ENCODE results near the gene HMCN1. TPM values are rescaled to one million over a fixed set of nuclear protein-coding genes. Genes with fewer than 3 reads are reported as not detected.

HMCN1 gene
- total RNA-seq, 1 donor from 2014 or later = 109 TPM

DNA sequence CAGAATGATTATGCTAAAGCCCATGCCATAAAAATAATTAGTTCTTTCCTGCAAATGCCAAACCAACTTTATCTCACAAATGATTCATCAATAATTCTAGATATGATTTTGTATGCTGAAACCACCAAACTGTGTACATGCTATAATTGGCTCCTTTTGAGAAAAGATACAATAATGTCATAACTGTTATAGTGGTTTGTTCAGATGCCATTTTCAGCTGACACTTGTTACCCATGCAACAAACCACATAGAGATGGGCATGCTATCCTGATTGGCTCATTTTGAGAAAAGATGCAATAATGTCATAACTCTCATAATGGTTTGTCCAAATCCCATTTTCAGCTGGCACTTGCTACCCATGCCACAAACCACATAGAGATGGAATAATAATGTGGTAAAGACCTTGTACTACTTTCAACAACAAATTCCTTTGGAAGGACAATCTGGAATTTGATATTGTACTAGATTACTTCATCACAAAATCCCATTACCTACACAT is 357.1 kb downstream of the HMCN1 start:
- no peak for DNase-seq

DNA sequence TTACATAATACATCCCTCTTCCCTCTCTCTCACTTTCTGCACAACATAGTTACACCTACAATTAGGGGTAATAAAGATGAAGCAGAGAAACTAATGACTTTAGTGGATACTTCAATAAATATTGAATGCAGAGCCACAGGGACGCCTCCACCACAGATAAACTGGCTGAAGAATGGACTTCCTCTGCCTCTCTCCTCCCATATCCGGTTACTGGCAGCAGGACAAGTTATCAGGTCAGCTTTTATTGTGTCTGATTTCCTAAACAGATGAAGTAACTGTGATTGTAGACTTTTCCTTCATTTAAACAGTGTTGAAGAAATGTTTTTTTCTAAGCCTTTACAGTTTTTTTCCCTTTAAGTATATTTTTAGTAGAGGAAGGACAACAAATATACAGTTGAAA is 359.2 kb downstream of the HMCN1 start:
- DNase-seq = no peak

DNA sequence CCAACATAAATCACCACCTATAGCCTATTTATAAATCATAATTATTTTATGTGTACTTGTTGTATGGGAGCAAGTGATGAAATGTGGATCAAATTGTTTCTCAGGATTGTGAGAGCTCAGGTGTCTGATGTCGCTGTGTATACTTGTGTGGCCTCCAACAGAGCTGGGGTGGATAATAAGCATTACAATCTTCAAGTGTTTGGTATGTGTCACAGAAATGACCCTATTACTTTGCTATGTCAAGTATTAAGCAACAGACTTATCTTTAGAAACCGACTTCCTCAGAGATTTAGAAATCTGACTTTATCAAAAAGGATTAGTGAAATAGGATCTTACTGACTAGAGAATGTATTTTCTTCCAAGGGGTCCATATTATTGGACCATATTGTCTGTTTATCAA is 360.0 kb downstream of the HMCN1 start:
- DNase-seq = no peak

- peak; percentile 19 for DNase-seq
Observed at GRCh38 chr1:186099336-186100104, 365.3 kb downstream of the HMCN1 start.

DNA sequence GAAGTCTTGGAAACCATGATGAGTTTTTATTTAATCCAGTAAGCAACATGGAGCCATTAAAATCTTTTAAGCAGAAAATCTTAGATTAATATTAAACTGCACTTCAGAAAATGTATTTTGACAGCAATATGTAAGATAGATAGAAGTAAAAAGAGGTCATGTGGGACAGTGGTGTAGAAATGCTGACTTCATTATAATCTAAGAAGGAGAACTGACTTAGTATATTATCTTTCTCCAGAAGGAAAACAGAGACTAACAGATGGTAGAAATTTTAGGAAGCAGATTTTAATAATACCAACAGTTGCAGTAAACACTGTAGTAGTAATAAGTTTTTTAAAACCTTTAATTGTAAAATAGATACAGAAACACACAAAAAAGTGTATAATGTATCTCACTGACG is 367.9 kb downstream of the HMCN1 start:
- DNase-seq = no peak

DNA sequence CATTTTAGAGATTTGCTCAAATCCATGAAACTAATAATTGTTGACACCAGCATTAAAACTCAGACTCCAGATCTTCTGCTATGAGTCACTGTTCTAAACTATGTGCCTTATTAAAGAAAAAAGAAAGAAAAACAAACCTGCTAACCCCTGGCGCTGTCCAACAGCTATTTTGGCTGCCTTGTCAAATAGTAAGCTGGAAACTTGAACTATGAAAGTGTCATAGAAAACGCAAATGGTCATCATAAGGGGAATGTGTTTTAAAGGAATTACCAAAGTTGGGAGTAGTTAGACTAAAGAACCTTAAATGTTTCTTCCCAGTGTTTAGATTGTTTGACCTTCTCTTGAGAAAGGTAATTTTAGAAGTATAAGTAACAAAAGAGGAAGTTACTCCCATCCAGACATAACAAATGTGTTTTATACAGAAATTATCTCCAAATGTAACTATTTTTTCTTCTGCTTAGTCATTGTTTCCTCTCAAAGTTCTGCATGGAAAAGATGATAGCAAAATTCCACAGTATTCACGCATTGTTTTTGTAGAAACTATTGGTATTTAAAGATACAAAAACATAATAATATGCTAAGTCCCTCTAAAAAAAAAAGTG is 368.5 kb downstream of the HMCN1 start:
- DNase-seq = no peak

- DNase-seq = no peak
Observed at GRCh38 chr1:186104459-186104858, 370.3 kb downstream of the HMCN1 start.

- DNase-seq = no peak
Observed at GRCh38 chr1:186112280-186112679, 378.1 kb downstream of the HMCN1 start.

DNA sequence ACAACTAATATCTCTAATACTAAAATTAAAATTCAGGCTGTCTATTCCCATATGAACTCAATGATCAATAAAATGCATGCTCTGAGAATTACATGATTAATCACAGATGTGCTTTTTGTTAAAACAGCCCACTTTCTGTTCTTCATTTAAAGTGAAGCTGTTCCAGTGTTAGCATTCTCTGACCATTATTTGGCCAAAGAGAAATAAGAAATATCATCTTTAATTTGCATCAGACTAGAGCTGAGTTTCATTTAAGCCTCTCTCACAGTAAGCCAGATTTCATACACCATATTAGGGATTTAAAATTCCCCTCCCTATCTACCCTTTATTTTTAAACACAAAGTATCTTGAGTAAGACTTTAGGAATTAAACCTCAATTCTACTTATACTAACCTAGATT is 379.3 kb downstream of the HMCN1 start:
- peak; percentile 1 for DNase-seq

- no peak for DNase-seq
Observed at GRCh38 chr1:186118724-186119123, 384.5 kb downstream of the HMCN1 start.

- no peak for DNase-seq
Observed at GRCh38 chr1:186122837-186123236, 388.6 kb downstream of the HMCN1 start.

GRCh38 chr1:186125035-186125434 is 390.8 kb downstream of the HMCN1 start:
- no peak for DNase-seq

GRCh38 chr1:186125511-186125910 is 391.3 kb downstream of the HMCN1 start:
- DNase-seq = no peak

- no peak for DNase-seq
Observed at GRCh38 chr1:186129758-186130157, 395.6 kb downstream of the HMCN1 start.

DNA sequence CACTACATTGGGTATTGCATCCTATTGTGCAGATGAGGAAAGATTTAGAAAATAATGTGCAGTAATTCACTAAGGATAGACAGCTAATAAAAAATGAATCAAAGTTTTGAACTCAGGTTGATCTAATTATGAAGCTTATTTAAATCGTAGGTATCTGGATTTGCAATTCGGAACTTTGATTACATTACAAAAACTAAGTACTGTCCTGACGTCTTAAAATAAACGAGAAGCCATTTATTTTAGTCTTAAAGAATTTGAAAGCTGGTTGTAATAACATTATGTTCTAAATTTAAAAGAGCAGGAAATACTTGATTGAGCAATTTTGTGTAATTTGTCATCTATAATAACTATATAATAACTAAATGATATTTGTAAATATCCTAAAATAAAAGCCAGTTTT is 404.9 kb downstream of the HMCN1 start:
- no peak for DNase-seq

GRCh38 chr1:186139701-186140100 is 405.5 kb downstream of the HMCN1 start:
- DNase-seq = no peak

DNA sequence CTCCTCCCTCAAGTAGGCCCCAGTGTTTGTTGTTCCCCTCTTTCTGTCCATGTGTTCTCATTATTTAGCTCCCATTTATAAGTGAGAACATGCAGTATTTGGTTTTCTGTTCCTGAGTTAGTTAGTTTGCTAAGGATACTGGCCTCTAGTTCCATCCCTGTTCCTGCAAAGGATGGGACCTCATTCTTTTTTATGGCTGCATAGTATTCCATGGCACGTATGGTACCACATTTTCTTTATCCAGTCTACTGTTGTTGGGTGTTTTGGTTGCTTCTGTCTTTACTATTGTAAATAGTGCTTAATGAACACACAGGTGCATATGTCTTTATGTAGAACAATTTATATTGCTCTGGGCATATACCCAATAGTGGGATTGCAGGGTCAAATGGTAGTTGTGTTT is 408.0 kb downstream of the HMCN1 start:
- no peak for DNase-seq

DNA sequence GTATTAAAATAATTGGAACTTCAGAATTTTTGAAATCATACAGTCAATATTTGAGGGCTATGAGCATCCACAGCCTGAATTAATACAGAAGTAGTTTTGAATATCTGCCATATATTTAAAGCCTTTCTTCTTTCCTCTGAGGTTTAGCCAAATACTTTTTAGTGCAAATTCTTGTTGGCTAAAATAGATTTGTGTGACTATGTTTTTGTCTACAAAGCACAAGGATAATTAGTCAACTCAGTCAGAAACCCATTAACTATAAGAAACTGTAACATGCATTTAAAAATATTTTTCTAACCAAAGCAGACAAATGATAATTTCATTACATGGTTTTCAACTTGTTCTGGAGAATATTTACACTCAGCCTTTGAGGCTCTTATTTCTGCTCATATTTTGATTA is 408.7 kb downstream of the HMCN1 start:
- DNase-seq = no peak

DNA sequence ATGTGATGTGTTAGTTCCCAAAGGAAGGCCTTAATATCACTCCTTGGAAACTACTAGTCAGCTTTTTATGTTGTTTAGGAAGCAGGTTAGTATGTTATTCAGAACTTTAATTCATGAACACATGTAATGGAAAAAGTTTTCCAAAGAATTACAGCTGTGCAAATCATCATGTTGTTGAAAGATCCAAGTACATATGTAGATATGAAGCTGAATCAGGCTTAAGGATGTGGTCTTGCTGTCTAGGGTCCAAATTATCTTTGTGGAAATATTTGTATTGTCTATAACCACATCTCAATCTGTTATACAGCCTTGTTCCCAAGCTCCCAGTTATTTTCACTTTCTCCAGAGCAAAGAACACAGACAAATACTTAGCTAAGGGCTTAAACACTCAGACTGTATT is 409.3 kb downstream of the HMCN1 start:
- peak; percentile 13 for DNase-seq

GRCh38 chr1:186144505-186144904 is 410.3 kb downstream of the HMCN1 start:
- DNase-seq = no peak

DNA sequence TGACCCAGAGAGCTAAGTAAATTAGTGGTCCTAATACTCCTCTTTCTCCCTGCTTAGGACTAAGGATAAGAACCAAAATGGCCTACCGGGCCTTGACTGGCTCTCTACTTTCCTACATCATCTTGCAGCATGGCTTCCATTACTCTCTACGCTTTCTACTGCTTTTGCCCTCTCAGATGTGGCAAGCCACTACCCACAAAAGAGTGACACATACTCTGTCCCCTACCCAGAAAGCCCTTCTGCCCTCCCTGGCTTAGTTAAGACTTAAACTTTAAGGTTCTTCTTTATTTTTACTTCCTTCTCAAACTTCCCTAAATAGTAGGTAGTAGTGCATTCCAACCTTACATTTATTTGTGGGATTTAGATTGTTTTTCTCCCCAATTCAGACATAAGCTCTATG is 412.8 kb downstream of the HMCN1 start:
- no peak for DNase-seq

DNA sequence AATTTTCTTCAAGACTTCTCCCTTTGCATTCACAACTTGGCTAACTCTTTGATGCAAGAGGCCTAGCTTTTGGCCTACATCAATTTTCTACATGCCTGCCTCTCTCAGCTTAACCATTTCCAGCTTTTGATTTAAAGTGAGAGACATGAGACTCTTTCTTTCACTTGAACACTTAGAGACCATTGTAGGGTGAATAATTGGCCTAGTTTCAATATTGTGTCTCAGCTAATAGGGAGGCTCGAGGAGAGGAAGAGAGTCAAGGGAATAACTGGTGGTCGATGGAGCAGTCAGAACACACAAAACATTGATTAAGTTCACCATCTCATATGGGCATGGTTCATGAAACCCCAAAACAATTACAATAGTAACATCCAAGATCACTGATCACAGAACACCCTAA is 415.4 kb downstream of the HMCN1 start:
- DNase-seq = no peak

GRCh38 chr1:186152227-186152619 is 418.0 kb downstream of the HMCN1 start:
- DNase-seq = no peak

GRCh38 chr1:186152620-186153239 is 418.5 kb downstream of the HMCN1 start:
- no peak for DNase-seq

All from skin of body (tissue), 2 donors.